C4-2B (cell line): ENCODE measurements around the gene AIRE.

Experiments used
- ZFX ChIP-seq: fragments of 450-650 bp; IDR thresholded peaks from 2 replicates; pipeline ENCODE4 v1.6.1; 2017
- TF ChIP-seq, protein P1 (sequence below): fragments of 450-650 bp; conservative IDR thresholded peaks from 2 replicates; pipeline ENCODE4 v1.5.1; 2017; ENCODE audit warnings: mild to moderate bottlenecking

- TF ChIP-seq, protein P1, sequence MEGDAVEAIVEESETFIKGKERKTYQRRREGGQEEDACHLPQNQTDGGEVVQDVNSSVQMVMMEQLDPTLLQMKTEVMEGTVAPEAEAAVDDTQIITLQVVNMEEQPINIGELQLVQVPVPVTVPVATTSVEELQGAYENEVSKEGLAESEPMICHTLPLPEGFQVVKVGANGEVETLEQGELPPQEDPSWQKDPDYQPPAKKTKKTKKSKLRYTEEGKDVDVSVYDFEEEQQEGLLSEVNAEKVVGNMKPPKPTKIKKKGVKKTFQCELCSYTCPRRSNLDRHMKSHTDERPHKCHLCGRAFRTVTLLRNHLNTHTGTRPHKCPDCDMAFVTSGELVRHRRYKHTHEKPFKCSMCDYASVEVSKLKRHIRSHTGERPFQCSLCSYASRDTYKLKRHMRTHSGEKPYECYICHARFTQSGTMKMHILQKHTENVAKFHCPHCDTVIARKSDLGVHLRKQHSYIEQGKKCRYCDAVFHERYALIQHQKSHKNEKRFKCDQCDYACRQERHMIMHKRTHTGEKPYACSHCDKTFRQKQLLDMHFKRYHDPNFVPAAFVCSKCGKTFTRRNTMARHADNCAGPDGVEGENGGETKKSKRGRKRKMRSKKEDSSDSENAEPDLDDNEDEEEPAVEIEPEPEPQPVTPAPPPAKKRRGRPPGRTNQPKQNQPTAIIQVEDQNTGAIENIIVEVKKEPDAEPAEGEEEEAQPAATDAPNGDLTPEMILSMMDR, result no peak
- TF ChIP-seq ZFX, result no peak
These were observed 8.9 kb downstream of the AIRE start for GRCh38 chr21:44294391-44295162.
